ENCODE measurements around the gene TTLL1.
"Not testable (repeated sequence)": the region's sequence is repeated elsewhere in the genome, so short reads cannot be mapped to it uniquely, and the experiment has no call there.

TTLL1 gene

GRCh38 chr22:43004362-43005035, 84.7 kb downstream of the TTLL1 start:
- no peak for DNase-seq (ENCODE audit: low read depth, low spot score)
- Histone ChIP-seq H3K9me3 (ENCODE audit: control insufficient read depth, insufficient read depth, low read length) (no peaks in the 10 kb centered on the region), H3K4me1 (ENCODE audit: control insufficient read depth, insufficient read depth, low read length) (peaks cover 15% of the 10 kb centered on the region), H3K27ac (ENCODE audit: low read length) (no peak overlapping the region), H3K4me3 (ENCODE audit: low read length) (no peak overlapping the region), H3K27me3 (ENCODE audit: control insufficient read depth, insufficient read depth, low read length) (no peaks in the 10 kb centered on the region), H3K36me3 (ENCODE audit: control insufficient read depth, insufficient read depth, low read length) (no peaks in the 10 kb centered on the region)
- no CpG with 5 or more reads among the region's 13 CpGs for WGBS (ENCODE audit: insufficient coverage, insufficient read length)

GRCh38 chr22:43002202-43002586, 87.0 kb downstream of the TTLL1 start:
- no peak for DNase-seq (ENCODE audit: low read depth, low spot score)
- H3K4me1 ChIP-seq (ENCODE audit: control insufficient read depth, insufficient read depth, low read length) = peaks cover 12% of the 10 kb centered on the region

GRCh38 chr22:43001271-43002201, 87.7 kb downstream of the TTLL1 start:
- Histone ChIP-seq H3K27me3 (ENCODE audit: control insufficient read depth, insufficient read depth, low read length) (no peaks in the 10 kb centered on the region), H3K9me3 (ENCODE audit: control insufficient read depth, insufficient read depth, low read length) (no peaks in the 10 kb centered on the region), H3K4me3 (ENCODE audit: low read length) (no peak overlapping the region), H3K36me3 (ENCODE audit: control insufficient read depth, insufficient read depth, low read length) (no peaks in the 10 kb centered on the region), H3K4me1 (ENCODE audit: control insufficient read depth, insufficient read depth, low read length) (peaks cover 11% of the 10 kb centered on the region), H3K27ac (ENCODE audit: low read length) (no peak overlapping the region)
- no CpG with 5 or more reads among the region's 3 CpGs for WGBS (ENCODE audit: insufficient coverage, insufficient read length)
- no peak for DNase-seq (ENCODE audit: low read depth, low spot score)

More at GRCh38 chr22:43002202-43002586, 87.0 kb downstream of the TTLL1 start:
- H3K4me3 ChIP-seq (ENCODE audit: low read length) = no peak overlapping the region
- H3K36me3 ChIP-seq (ENCODE audit: control insufficient read depth, insufficient read depth, low read length) = no peaks in the 10 kb centered on the region
- H3K27me3 ChIP-seq (ENCODE audit: control insufficient read depth, insufficient read depth, low read length) = no peaks in the 10 kb centered on the region
- no CpG with 5 or more reads among the region's 5 CpGs for WGBS (ENCODE audit: insufficient coverage, insufficient read length)
- H3K27ac ChIP-seq (ENCODE audit: low read length) = no peak overlapping the region
- no peaks in the 10 kb centered on the region for H3K9me3 ChIP-seq (ENCODE audit: control insufficient read depth, insufficient read depth, low read length)

- WGBS (ENCODE audit: insufficient coverage, insufficient read length) = no CpG with 5 or more reads among the region's 8 CpGs
- Histone ChIP-seq H3K4me3 (ENCODE audit: low read length) (no peak overlapping the region), H3K36me3 (ENCODE audit: control insufficient read depth, insufficient read depth, low read length) (no peaks in the 10 kb centered on the region), H3K9me3 (ENCODE audit: control insufficient read depth, insufficient read depth, low read length) (no peaks in the 10 kb centered on the region), H3K27ac (ENCODE audit: low read length) (no peak overlapping the region), H3K4me1 (ENCODE audit: control insufficient read depth, insufficient read depth, low read length) (peaks cover 11% of the 10 kb centered on the region), H3K27me3 (ENCODE audit: control insufficient read depth, insufficient read depth, low read length) (no peaks in the 10 kb centered on the region)
- DNase-seq (ENCODE audit: low read depth, low spot score) = no peak
Measured at GRCh38 chr22:43000441-43001175, 88.6 kb downstream of the TTLL1 start.

- H3K27me3 ChIP-seq (ENCODE audit: control insufficient read depth, insufficient read depth, low read length) = no peaks in the 10 kb centered on the region
- H3K4me1 ChIP-seq (ENCODE audit: control insufficient read depth, insufficient read depth, low read length) = peaks cover 7% of the 10 kb centered on the region
- no peaks in the 10 kb centered on the region for H3K36me3 ChIP-seq (ENCODE audit: control insufficient read depth, insufficient read depth, low read length)
- no peak for DNase-seq (ENCODE audit: low read depth, low spot score)
- no peaks in the 10 kb centered on the region for H3K9me3 ChIP-seq (ENCODE audit: control insufficient read depth, insufficient read depth, low read length)
- H3K4me3 ChIP-seq (ENCODE audit: low read length) = no peak overlapping the region
- no peak overlapping the region for H3K27ac ChIP-seq (ENCODE audit: low read length)
- no CpG with 5 or more reads among the region's 6 CpGs for WGBS (ENCODE audit: insufficient coverage, insufficient read length)
Measured at GRCh38 chr22:42997582-42998090, 91.6 kb downstream of the TTLL1 start.

- peaks cover 5% of the 10 kb centered on the region for H3K4me1 ChIP-seq (ENCODE audit: control insufficient read depth, insufficient read depth, low read length)
- no CpG with 5 or more reads among the region's 10 CpGs for WGBS (ENCODE audit: insufficient coverage, insufficient read length)
- H3K27me3 ChIP-seq (ENCODE audit: control insufficient read depth, insufficient read depth, low read length) = no peaks in the 10 kb centered on the region
- no peak overlapping the region for H3K27ac ChIP-seq (ENCODE audit: low read length)
- no peaks in the 10 kb centered on the region for H3K9me3 ChIP-seq (ENCODE audit: control insufficient read depth, insufficient read depth, low read length)
- DNase-seq (ENCODE audit: low read depth, low spot score) = no peak
- no peak overlapping the region for H3K4me3 ChIP-seq (ENCODE audit: low read length)
- H3K36me3 ChIP-seq (ENCODE audit: control insufficient read depth, insufficient read depth, low read length) = no peaks in the 10 kb centered on the region
Measured at GRCh38 chr22:42996646-42997365, 92.4 kb downstream of the TTLL1 start.

GRCh38 chr22:42995654-42996053, 93.5 kb downstream of the TTLL1 start:
- DNase-seq (ENCODE audit: low read depth, low spot score); H3K9me3 ChIP-seq (ENCODE audit: control insufficient read depth, insufficient read depth, low read length); H3K4me1 ChIP-seq (ENCODE audit: control insufficient read depth, insufficient read depth, low read length); H3K4me3 ChIP-seq (ENCODE audit: low read length); H3K27me3 ChIP-seq (ENCODE audit: control insufficient read depth, insufficient read depth, low read length); H3K27ac ChIP-seq (ENCODE audit: low read length); H3K36me3 ChIP-seq (ENCODE audit: control insufficient read depth, insufficient read depth, low read length): not testable (repeated sequence)
- no CpG with 5 or more reads among the region's 7 CpGs for WGBS (ENCODE audit: insufficient coverage, insufficient read length)

- WGBS (ENCODE audit: insufficient coverage, insufficient read length) = no CpG with 5 or more reads among the region's 9 CpGs
- H3K27me3 ChIP-seq (ENCODE audit: control insufficient read depth, insufficient read depth, low read length) = no peaks in the 10 kb centered on the region
- no peaks in the 10 kb centered on the region for H3K36me3 ChIP-seq (ENCODE audit: control insufficient read depth, insufficient read depth, low read length)
- H3K27ac ChIP-seq (ENCODE audit: low read length) = no peak overlapping the region
- DNase-seq (ENCODE audit: low read depth, low spot score) = no peak
- H3K4me3 ChIP-seq (ENCODE audit: low read length) = no peak overlapping the region
- no peaks in the 10 kb centered on the region for H3K9me3 ChIP-seq (ENCODE audit: control insufficient read depth, insufficient read depth, low read length)
- peaks cover 5% of the 10 kb centered on the region for H3K4me1 ChIP-seq (ENCODE audit: control insufficient read depth, insufficient read depth, low read length)
Measured at GRCh38 chr22:42994917-42995562, 94.2 kb downstream of the TTLL1 start.

GRCh38 chr22:42994276-42994916, 94.8 kb downstream of the TTLL1 start:
- WGBS (ENCODE audit: insufficient coverage, insufficient read length) = no CpG with 5 or more reads among the region's 12 CpGs
- no peak for DNase-seq (ENCODE audit: low read depth, low spot score)
- H3K27me3 ChIP-seq (ENCODE audit: control insufficient read depth, insufficient read depth, low read length) = no peaks in the 10 kb centered on the region
- peaks cover 5% of the 10 kb centered on the region for H3K4me1 ChIP-seq (ENCODE audit: control insufficient read depth, insufficient read depth, low read length)
- H3K9me3 ChIP-seq (ENCODE audit: control insufficient read depth, insufficient read depth, low read length) = no peaks in the 10 kb centered on the region
- H3K4me3 ChIP-seq (ENCODE audit: low read length) = no peak overlapping the region
- H3K36me3 ChIP-seq (ENCODE audit: control insufficient read depth, insufficient read depth, low read length) = no peaks in the 10 kb centered on the region
- H3K27ac ChIP-seq (ENCODE audit: low read length) = no peak overlapping the region
